HEK293 (cell line): ENCODE measurements around the gene USF1.

Experiments used
- CTCF ChIA-PET: fragments of 350-600 bp; formaldehyde crosslinking; extraction: SDS; loops from one replicate; lab custom pipeline; 2021; ENCODE audit warnings: antibody characterized with exemption; lab: Yijun Ruan, JAX
- POLR2A ChIA-PET: fragments of 300-600 bp; formaldehyde crosslinking; extraction: SDS; loops from one replicate; lab custom pipeline; 2020; ENCODE audit warnings: antibody characterized with exemption, inconsistent platforms; lab: Yijun Ruan, JAX
- H3K27ac ChIP-seq: fragments of 200-500 bp; sonication (Bioruptor generic); 2 replicates; pipeline ENCODE4 v1.5.1; 2014; ENCODE audit warnings: low read depth, low read length, control low read depth, inconsistent platforms; ENCODE audit errors: extremely low read depth
- H3K36me3 ChIP-seq, 2 experiments: fragments of 200-500 bp in 1 of 2; sonication (Bioruptor generic) in 1 of 2; 1 replicate in 1 of 2; 2 replicates in 1 of 2; pipeline ENCODE4 v1.5.1; 2014 to 2017; ENCODE audit warnings: inconsistent platforms in 2 of 2, low read length in 2 of 2; ENCODE audit not compliant: control insufficient read depth in 2 of 2, insufficient read depth in 1 of 2
- H3K4me1 ChIP-seq: fragments of 200-500 bp; sonication (Bioruptor generic); 2 replicates; pipeline ENCODE4 v1.5.1; 2014; ENCODE audit warnings: mild to moderate bottlenecking, low read length, inconsistent platforms; ENCODE audit not compliant: control insufficient read depth, insufficient read depth
- H3K4me3 ChIP-seq: 2 replicates; pipeline ENCODE4 v1.5.1; 2011; ENCODE audit warnings: low read depth, mild to moderate bottlenecking, control low read depth, low read length, moderate library complexity
- H3K9me3 ChIP-seq: fragments of 200-500 bp; sonication (Bioruptor generic); 2 replicates; pipeline ENCODE4 v1.5.1; 2014; ENCODE audit warnings: low read depth, low read length, inconsistent platforms; ENCODE audit not compliant: control insufficient read depth, insufficient read depth
- BCL11A ChIP-seq: fragments of 450-650 bp; formaldehyde crosslinking; IDR thresholded peaks from 2 replicates; pipeline ENCODE4 v1.5.1; 2016; ENCODE audit warnings: low read depth, missing biosample characterization, missing genetic modification characterization
- FEZF1 ChIP-seq: fragments of 450-650 bp; formaldehyde crosslinking; IDR thresholded peaks from 2 replicates; pipeline ENCODE4 v1.5.1; 2016; ENCODE audit warnings: missing biosample characterization, missing genetic modification characterization
- HOXA7 ChIP-seq: sonication (generic); formaldehyde crosslinking; IDR thresholded peaks from 2 replicates; pipeline ENCODE4 v1.8.1; 2022; ENCODE audit warnings: missing genetic modification reagents, borderline replicate concordance
- KLF10 ChIP-seq: fragments of 450-650 bp; IDR thresholded peaks from 2 replicates; pipeline ENCODE4 v1.5.1; 2018; ENCODE audit warnings: missing biosample characterization, mild to moderate bottlenecking, missing genetic modification characterization
- MYNN ChIP-seq: fragments of 450-650 bp; formaldehyde crosslinking; IDR thresholded peaks from 2 replicates; pipeline ENCODE4 v1.5.1; 2016; ENCODE audit warnings: missing biosample characterization, missing genetic modification characterization, borderline replicate concordance
- PRDM2 ChIP-seq: fragments of 450-650 bp; formaldehyde crosslinking; IDR thresholded peaks from 2 replicates; pipeline ENCODE4 v1.5.1; 2016; ENCODE audit warnings: missing biosample characterization, missing genetic modification characterization, borderline replicate concordance
- SETDB1 ChIP-seq: IDR thresholded peaks from one replicate; pipeline ENCODE4 v1.6.1; 2017; ENCODE audit warnings: mild to moderate bottlenecking, low read length, moderate library complexity, mixed read lengths; ENCODE audit not compliant: insufficient read length
- WT1 ChIP-seq: fragments of 450-650 bp; formaldehyde crosslinking; IDR thresholded peaks from 2 replicates; pipeline ENCODE4 v1.5.1; 2016; ENCODE audit warnings: missing biosample characterization, missing genetic modification characterization
- ZNF112 ChIP-seq: fragments of 450-650 bp; formaldehyde crosslinking; IDR thresholded peaks from 2 replicates; pipeline ENCODE4 v1.5.0; 2017; ENCODE audit warnings: missing biosample characterization, missing genetic modification characterization
- ZNF169 ChIP-seq: fragments of 450-650 bp; formaldehyde crosslinking; IDR thresholded peaks from 2 replicates; pipeline ENCODE4 v1.5.1; 2016; ENCODE audit warnings: missing biosample characterization, missing genetic modification characterization
- ZNF184 ChIP-seq: fragments of 450-650 bp; IDR thresholded peaks from 2 replicates; pipeline ENCODE4 v1.5.1; 2018; ENCODE audit warnings: missing biosample characterization, mild to moderate bottlenecking, missing genetic modification characterization
- ZNF248 ChIP-seq: fragments of 450-650 bp; formaldehyde crosslinking; IDR thresholded peaks from 2 replicates; pipeline ENCODE4 v1.5.1; 2017; ENCODE audit warnings: missing biosample characterization, missing genetic modification characterization
- ZNF350 ChIP-seq: fragments of 450-650 bp; formaldehyde crosslinking; IDR thresholded peaks from 2 replicates; pipeline ENCODE4 v1.5.0; 2017; ENCODE audit warnings: missing biosample characterization, mild to moderate bottlenecking, missing genetic modification characterization
- ZNF449 ChIP-seq: fragments of 450-650 bp; formaldehyde crosslinking; IDR thresholded peaks from 2 replicates; pipeline ENCODE4 v1.5.1; 2017; ENCODE audit warnings: missing biosample characterization, mild to moderate bottlenecking, missing genetic modification characterization, moderate library complexity
- ZNF473 ChIP-seq: fragments of 450-650 bp; formaldehyde crosslinking; IDR thresholded peaks from 2 replicates; pipeline ENCODE4 v1.5.1; 2017; ENCODE audit warnings: missing biosample characterization, missing genetic modification characterization
- ZNF544 ChIP-seq: fragments of 450-650 bp; formaldehyde crosslinking; IDR thresholded peaks from 2 replicates; pipeline ENCODE4 v1.5.0; 2017; ENCODE audit warnings: missing biosample characterization, missing genetic modification characterization
- ZNF654 ChIP-seq: fragments of 450-650 bp; formaldehyde crosslinking; IDR thresholded peaks from 2 replicates; pipeline ENCODE4 v1.5.1; 2016; ENCODE audit warnings: low read depth, missing biosample characterization, missing genetic modification characterization
- ZNF670 ChIP-seq: fragments of 450-650 bp; formaldehyde crosslinking; IDR thresholded peaks from 2 replicates; pipeline ENCODE4 v1.5.1; 2016; ENCODE audit warnings: missing biosample characterization, missing genetic modification characterization, low read depth
- ZNF785 ChIP-seq: fragments of 450-650 bp; formaldehyde crosslinking; IDR thresholded peaks from 2 replicates; pipeline ENCODE4 v1.5.1; 2016; ENCODE audit warnings: missing biosample characterization, missing genetic modification characterization
- TF ChIP-seq, protein P1 (sequence below): fragments of 450-650 bp; formaldehyde crosslinking; IDR thresholded peaks from 2 replicates; pipeline ENCODE4 v1.5.1; 2016; ENCODE audit warnings: missing biosample characterization, missing genetic modification characterization

Gene USF1

DNA sequence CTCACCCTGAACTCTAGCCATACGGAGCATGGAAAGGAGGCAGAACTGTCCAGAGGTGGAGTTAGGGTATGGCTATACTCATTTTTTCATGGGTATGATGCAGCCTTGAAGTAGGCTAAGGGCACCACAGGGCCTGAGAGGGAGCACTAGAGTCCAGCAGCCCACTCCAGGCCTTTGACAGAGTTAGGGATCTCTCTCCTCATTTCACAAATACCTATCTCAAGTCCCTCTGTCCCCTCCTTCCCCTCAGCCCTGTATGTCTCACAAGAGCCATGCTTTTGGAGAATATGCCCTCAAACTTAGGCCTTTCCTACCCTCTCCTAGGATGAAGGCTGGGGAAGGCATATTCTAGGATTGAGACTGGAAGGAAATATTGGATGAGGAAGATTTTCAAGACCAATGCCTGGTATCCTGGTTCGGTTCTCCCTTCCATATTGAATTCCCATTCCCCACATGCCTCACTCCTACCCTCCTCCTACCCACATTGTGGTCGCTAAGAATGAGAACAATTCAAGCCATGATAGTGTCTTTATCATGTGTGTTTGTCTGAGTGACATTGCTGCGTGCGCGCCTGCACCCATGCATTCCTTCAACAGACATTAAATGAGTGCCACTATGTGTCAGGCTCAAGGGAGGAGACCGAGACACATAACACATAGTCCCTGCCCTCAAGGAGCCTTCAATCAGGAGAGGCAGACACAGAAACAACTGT, 46.2 kb upstream of the USF1 start:
- Histone ChIP-seq H3K4me1 (no peaks in the 10 kb centered on the region), H3K27ac (no peak overlapping the region), H3K4me3 (no peak overlapping the region), H3K9me3 (no peaks in the 10 kb centered on the region), H3K36me3 (no peaks in the 10 kb centered on the region)
- CTCF ChIA-PET = interaction anchor here (0.8 kb wide), 1 partner anchor 102 kb away, joined by 4 read pairs; no protein-coding TSS in a partner anchor
- no peak for TF ChIP-seq WT1 (tag by site-specific recombination)
- TF ChIP-seq ZNF654 (tag by site-specific recombination) = no peak
- no peak for TF ChIP-seq BCL11A (tag by site-specific recombination)
- no peak for TF ChIP-seq ZNF112 (tag by site-specific recombination)
- TF ChIP-seq ZNF785 (tag by site-specific recombination) = no peak
- TF ChIP-seq ZNF473 (tag by site-specific recombination) = no peak
- POLR2A ChIA-PET = interaction anchor here (0.6 kb wide), 1 partner anchor 53 kb away, joined by 7 read pairs; the partner anchor contains the start of gene TSTD1

- no peak overlapping the region for H3K27ac ChIP-seq
- H3K4me1 ChIP-seq = no peaks in the 10 kb centered on the region
- TF ChIP-seq MYNN (tag by site-specific recombination) = no peak
- no peak for TF ChIP-seq ZNF449 (tag by site-specific recombination)
- no peak for TF ChIP-seq ZNF544 (tag by site-specific recombination)
- no peak for TF ChIP-seq ZNF184 (tag by site-specific recombination)
- no peak for TF ChIP-seq ZNF350
- TF ChIP-seq ZNF670 (tag by site-specific recombination) = no peak
- no peak for TF ChIP-seq FEZF1
- TF ChIP-seq SETDB1 = no peak
- no peak for TF ChIP-seq ZNF169 (tag by site-specific recombination)
- no peak for TF ChIP-seq PRDM2 (tag by site-specific recombination)
- no peak for TF ChIP-seq ZNF248 (tag by site-specific recombination)
- TF ChIP-seq HOXA7 (CRISPR knock-in tag) = no peak
- TF ChIP-seq, protein P1, sequence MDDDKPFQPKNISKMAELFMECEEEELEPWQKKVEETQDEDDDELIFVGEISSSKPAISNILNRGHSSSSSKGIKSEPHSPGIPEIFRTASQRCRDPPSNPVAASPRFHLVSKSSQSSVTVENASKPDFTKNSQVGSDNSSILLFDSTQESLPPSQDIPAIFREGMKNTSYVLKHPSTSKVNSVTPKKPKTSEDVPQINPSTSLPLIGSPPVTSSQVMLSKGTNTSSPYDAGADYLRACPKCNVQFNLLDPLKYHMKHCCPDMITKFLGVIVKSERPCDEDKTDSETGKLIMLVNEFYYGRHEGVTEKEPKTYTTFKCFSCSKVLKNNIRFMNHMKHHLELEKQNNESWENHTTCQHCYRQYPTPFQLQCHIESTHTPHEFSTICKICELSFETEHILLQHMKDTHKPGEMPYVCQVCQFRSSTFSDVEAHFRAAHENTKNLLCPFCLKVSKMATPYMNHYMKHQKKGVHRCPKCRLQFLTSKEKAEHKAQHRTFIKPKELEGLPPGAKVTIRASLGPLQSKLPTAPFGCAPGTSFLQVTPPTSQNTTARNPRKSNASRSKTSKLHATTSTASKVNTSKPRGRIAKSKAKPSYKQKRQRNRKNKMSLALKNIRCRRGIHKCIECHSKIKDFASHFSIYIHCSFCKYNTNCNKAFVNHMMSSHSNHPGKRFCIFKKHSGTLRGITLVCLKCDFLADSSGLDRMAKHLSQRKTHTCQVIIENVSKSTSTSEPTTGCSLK (tag by site-specific recombination) = no peak
- no peak for TF ChIP-seq KLF10 (tag by site-specific recombination)
- TF ChIP-seq, all 188 proteins: peak for 0
- ChIA-PET POLR2A (no interaction called here), CTCF (no interaction called here)
- Histone ChIP-seq H3K9me3 (no peaks in the 10 kb centered on the region), H3K36me3 (no peaks in the 10 kb centered on the region), H3K4me3 (no peak overlapping the region)
Observed at GRCh38 chr1:161091093-161091492, 45.3 kb upstream of the USF1 start.
